ENCODE measurements around the gene LTF. TPM values are rescaled to one million over a fixed set of nuclear protein-coding genes. Genes with fewer than 3 reads are reported as not detected.
A peak's percentile ranks its signal among the peaks of the same experiment; 100 is the strongest.

LTF gene
- polyA plus RNA-seq, 6 donors from 2014 or later = 2.5 TPM; not detected in 5

DNA sequence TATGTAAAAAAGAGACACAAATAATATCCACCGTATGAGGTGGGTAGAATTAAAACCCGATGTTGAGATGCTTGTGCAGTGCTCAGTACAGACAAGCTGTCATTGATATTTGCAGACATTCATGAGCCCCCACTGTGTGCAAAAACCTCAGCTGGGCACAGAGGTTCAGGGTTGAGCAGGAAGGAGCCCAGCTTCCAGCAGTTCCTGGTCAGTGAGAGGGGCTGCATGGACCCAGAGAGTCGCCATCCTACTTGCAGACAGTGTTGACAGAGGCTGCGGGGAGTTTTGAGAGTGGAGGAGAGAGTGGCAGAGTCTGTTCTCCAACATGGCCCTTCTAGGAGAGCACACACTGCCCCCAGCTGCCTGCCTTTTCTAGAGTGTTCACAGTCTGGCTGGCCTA is 6.1 kb upstream of the LTF start:
- no peak for DNase-seq
- peaks cover 8 to 22% (median 11%) of the 10 kb centered on the region in 7 donors for H3K9me3 Mint-ChIP-seq
- H3K27ac Mint-ChIP-seq = no peak overlapping the region
- H3K4me3 Mint-ChIP-seq = no peak overlapping the region
- peaks cover 4 to 18% of the 10 kb centered on the region in 2 donors for H3K36me3 Mint-ChIP-seq
- ATAC-seq (ENCODE audit: low read depth in 2 of 2) = no peak
- H3K4me1 Mint-ChIP-seq = no peaks in the 10 kb centered on the region
- peaks cover 36 to 38% (median 37%) of the 10 kb centered on the region in 3 donors for H3K27me3 Mint-ChIP-seq

DNA sequence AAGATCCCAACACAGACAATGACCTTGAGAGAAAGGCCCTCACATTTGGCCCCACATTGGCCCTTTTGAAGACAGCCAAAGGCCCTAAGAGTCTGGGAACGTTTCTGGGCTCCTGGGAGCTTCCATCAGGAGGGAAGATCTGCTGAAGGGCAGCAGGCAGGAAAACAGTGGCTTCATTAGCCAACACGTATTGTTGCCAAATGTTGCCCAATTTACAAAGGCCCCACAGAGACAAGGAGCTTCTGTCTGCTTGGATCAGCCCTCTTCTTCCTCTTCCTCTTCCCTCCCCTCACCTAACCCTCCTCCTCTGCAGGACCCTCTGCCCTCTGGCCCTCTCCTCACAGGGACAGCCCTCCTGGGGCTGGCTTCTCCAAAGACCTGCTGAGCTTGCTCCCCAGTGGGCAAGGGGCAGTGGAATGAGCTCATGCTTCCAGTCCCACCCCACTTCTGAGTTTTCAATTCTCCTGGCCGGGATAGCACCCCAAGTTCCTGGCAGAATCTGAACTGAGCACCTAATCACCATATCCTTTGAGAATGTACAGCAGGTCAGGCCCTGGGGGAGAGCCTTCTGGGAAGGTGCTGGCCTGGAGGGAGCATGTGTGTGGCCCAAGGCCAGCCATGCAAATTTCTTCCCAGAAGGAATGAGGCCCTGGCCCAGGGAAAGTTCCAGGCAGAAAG is 5.1 kb upstream of the LTF start:
- H3K4me1 Mint-ChIP-seq = no peaks in the 10 kb centered on the region
- H3K27me3 Mint-ChIP-seq = peaks cover 42 to 48% (median 42%) of the 10 kb centered on the region in 3 donors
- peaks cover 0 to 8% of the 10 kb centered on the region in 2 donors for H3K36me3 Mint-ChIP-seq

GRCh38 chr3:46468753-46469600 is 4.3 kb upstream of the LTF start:
- Mint-ChIP-seq H3K4me1 (no peaks in the 10 kb centered on the region), H3K4me3 (no peak overlapping the region), H3K36me3 (no peaks in the 10 kb centered on the region), H3K27me3 (peaks cover 43 to 53% (median 45%) of the 10 kb centered on the region in 3 donors), H3K9me3 (peaks cover 0 to 5% (median 0%) of the 10 kb centered on the region in 7 donors), H3K27ac (no peak overlapping the region)
- DNase-seq (no peak), ATAC-seq (ENCODE audit: low read depth in 2 of 2) (no peak)

More for the DNA sequence above, 5.1 kb upstream of the LTF start:
- ATAC-seq (ENCODE audit: low read depth in 2 of 2) (no peak), DNase-seq (no peak)
- Mint-ChIP-seq H3K9me3 (peaks cover 4 to 13% (median 6%) of the 10 kb centered on the region in 7 donors), H3K4me3 (peak overlapping the region in 1 of 8 donors; percentile 66), H3K27ac (no peak overlapping the region)

DNA sequence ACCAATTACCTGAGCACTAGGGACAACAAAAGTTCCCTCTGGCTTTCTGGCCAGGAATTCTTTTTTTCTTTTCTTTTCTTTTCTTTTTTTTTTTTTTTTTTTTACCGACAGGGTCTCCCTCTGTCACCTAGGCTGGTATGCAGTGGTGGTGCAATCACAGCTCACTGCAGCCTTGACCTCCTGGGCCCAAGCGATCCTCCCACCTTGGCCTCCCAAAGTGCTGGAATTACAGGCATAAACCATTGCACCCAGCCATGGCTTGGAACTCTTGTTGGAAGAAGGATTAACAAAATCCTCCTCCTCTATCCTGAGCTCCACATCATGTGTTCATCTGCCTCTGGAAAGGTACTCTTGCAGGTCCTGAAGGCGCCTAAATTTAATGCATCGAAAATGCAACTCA is 2.9 kb upstream of the LTF start:
- no peaks in the 10 kb centered on the region for H3K36me3 Mint-ChIP-seq
- no peak for ATAC-seq (ENCODE audit: low read depth in 2 of 2)
- no peak overlapping the region for H3K27ac Mint-ChIP-seq
- no peaks in the 10 kb centered on the region for H3K9me3 Mint-ChIP-seq
- H3K27me3 Mint-ChIP-seq = peaks cover 36 to 53% (median 45%) of the 10 kb centered on the region in 3 donors
- H3K4me1 Mint-ChIP-seq = no peaks in the 10 kb centered on the region
- H3K4me3 Mint-ChIP-seq = no peak overlapping the region
- no peak for DNase-seq

- H3K9me3 Mint-ChIP-seq = no peaks in the 10 kb centered on the region
- peaks cover 36 to 57% (median 51%) of the 10 kb centered on the region in 3 donors for H3K27me3 Mint-ChIP-seq
- DNase-seq (no peak), ATAC-seq (ENCODE audit: low read depth in 2 of 2) (no peak)
- no peaks in the 10 kb centered on the region for H3K36me3 Mint-ChIP-seq
- H3K4me3 Mint-ChIP-seq = no peak overlapping the region
- no peak overlapping the region for H3K27ac Mint-ChIP-seq
- no peaks in the 10 kb centered on the region for H3K4me1 Mint-ChIP-seq
Measured at GRCh38 chr3:46466871-46467403, 2.2 kb upstream of the LTF start.

GRCh38 chr3:46466273-46466672 is 1.6 kb upstream of the LTF start:
- Mint-ChIP-seq H3K27ac (no peak overlapping the region), H3K9me3 (peaks cover 0 to 2% (median 0%) of the 10 kb centered on the region in 7 donors), H3K4me3 (no peak overlapping the region), H3K4me1 (no peaks in the 10 kb centered on the region), H3K36me3 (peaks cover 0 to under 1% of the 10 kb centered on the region in 2 donors), H3K27me3 (peaks cover 37 to 55% (median 54%) of the 10 kb centered on the region in 3 donors)
- DNase-seq (no peak), ATAC-seq (ENCODE audit: low read depth in 2 of 2) (no peak)

DNA sequence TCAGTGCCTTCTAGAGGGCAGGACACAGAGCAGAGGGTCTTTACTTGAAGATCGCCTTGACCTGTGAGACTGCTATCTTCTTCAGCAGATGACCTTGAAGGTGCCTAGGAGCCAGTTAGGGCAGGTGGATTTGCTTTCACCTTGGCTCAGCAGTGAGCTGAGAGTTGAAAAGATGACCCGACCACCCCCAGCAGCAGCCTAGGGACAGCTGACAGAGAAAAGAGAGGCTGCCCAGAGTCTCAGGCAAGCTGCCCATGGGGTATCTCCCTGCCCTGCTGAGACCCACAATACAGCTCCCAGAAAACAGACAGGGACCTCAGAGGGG is 453 bp upstream of the LTF start:
- Mint-ChIP-seq H3K4me3 (no peak overlapping the region), H3K36me3 (peaks cover 0 to 12% of the 10 kb centered on the region in 2 donors), H3K27ac (no peak overlapping the region), H3K9me3 (peaks cover 0 to 12% (median 0%) of the 10 kb centered on the region in 7 donors), H3K27me3 (peaks cover 40 to 61% (median 48%) of the 10 kb centered on the region in 3 donors), H3K4me1 (no peaks in the 10 kb centered on the region)
- DNase-seq (no peak), ATAC-seq (ENCODE audit: low read depth in 2 of 2) (no peak)

GRCh38 chr3:46463868-46464241 is 850 bp downstream of the LTF start:
- Mint-ChIP-seq H3K4me1 (no peaks in the 10 kb centered on the region), H3K36me3 (peaks cover 0 to 12% of the 10 kb centered on the region in 2 donors), H3K9me3 (peaks cover 0 to 12% (median 0%) of the 10 kb centered on the region in 7 donors), H3K4me3 (no peak overlapping the region), H3K27me3 (peaks cover 52 to 72% (median 56%) of the 10 kb centered on the region in 3 donors), H3K27ac (no peak overlapping the region)
- no peak for ATAC-seq (ENCODE audit: low read depth in 2 of 2)
- no peak for DNase-seq

DNA sequence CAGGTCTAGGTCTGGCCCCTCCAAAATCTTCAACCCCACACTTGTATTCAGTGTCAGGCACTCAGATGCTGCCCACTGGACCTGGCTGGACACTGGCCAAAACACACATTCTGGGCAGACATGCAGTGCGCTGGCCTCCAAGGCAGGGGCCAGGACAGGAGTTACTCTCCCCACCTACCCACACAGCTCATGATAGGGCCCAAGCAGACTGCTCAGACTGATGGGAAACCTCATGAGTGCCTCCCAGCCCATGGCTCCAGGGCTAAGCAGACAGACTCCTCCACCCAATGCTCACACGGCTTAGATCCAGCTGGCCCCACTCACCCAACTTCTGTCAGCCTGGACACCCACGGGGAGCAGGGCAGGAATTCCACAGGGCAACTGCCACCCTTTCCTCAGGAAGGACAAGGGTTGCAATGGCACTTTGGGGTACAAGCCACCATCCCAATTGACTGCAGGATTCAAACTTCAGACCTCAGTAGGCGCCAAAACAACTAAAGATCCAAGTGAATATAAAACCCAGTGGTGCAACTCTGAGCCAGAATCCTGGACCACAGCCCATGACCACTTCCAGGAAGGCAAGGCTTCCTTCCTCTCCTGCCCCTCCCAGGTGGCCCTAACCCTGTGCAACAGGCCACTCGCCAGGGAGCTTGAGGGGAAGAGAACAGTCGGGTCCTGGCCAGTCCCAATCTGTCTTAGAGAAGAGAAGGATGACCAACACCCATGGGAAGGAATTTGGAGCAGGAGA is 1.4 kb downstream of the LTF start:
- H3K9me3 Mint-ChIP-seq = peaks cover 0 to 12% (median 0%) of the 10 kb centered on the region in 7 donors
- H3K4me1 Mint-ChIP-seq = no peaks in the 10 kb centered on the region
- no peak overlapping the region for H3K27ac Mint-ChIP-seq
- DNase-seq = no peak
- H3K36me3 Mint-ChIP-seq = peaks cover 0 to 12% of the 10 kb centered on the region in 2 donors
- ATAC-seq (ENCODE audit: low read depth in 2 of 2) = no peak
- H3K4me3 Mint-ChIP-seq = no peak overlapping the region
- H3K27me3 Mint-ChIP-seq = peaks cover 53 to 72% (median 56%) of the 10 kb centered on the region in 3 donors

GRCh38 chr3:46462511-46462910 is 2.2 kb downstream of the LTF start:
- Mint-ChIP-seq H3K27ac (no peak overlapping the region), H3K4me1 (no peaks in the 10 kb centered on the region), H3K27me3 (peaks cover 53 to 72% (median 56%) of the 10 kb centered on the region in 3 donors), H3K4me3 (no peak overlapping the region), H3K36me3 (peaks cover 0 to 12% of the 10 kb centered on the region in 2 donors), H3K9me3 (peaks cover 0 to 12% (median 0%) of the 10 kb centered on the region in 7 donors)
- no peak for DNase-seq
- no peak for ATAC-seq (ENCODE audit: low read depth in 2 of 2)

DNA sequence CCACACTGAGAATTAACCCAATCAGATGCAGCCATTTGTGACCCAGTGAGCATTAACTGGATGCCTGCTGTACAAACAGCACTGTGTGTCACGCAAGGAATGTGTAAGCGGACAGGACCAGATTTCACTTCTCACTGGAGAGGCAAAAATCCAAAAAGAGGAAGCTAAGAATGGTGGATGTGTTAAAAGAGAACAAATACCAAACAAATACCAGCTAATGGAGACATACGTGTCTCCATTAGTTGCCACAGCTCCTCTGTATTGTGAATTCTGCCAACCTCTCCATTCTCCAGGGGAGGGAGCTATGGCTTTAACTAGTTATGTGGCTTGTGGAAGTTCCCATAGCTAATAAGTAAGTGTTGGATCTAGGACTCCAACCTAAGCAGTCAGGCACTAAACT is 2.6 kb downstream of the LTF start:
- Mint-ChIP-seq H3K9me3 (peaks cover 0 to 12% (median 0%) of the 10 kb centered on the region in 7 donors), H3K4me3 (no peak overlapping the region), H3K27ac (no peak overlapping the region), H3K27me3 (peaks cover 50 to 72% (median 56%) of the 10 kb centered on the region in 3 donors), H3K36me3 (peaks cover 0 to 12% of the 10 kb centered on the region in 2 donors), H3K4me1 (no peaks in the 10 kb centered on the region)
- ATAC-seq (ENCODE audit: low read depth in 2 of 2) (no peak), DNase-seq (no peak)

DNA sequence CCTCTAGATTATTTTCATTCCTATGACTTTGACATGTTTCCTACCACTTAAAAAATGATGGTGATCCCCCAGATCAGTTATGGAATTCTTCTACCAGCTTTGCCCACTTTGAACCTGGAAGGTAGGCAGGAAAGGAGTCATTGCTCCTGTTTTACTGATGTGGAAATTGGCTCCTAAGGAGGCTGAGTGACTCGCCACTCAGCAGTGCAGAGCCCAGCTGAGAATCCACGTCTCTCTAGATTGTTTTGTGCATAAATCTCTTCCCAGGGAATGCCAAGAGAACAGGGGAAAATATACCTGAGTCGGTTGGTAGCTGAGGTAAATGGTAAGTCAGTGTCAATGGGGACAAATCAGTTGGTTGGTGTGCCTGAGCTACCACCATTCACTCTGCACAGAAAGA is 4.7 kb downstream of the LTF start:
- no peak overlapping the region for H3K4me3 Mint-ChIP-seq
- no peak overlapping the region for H3K27ac Mint-ChIP-seq
- no peak for DNase-seq
- H3K27me3 Mint-ChIP-seq = peaks cover 32 to 64% (median 36%) of the 10 kb centered on the region in 3 donors
- peaks cover 0 to 12% of the 10 kb centered on the region in 2 donors for H3K36me3 Mint-ChIP-seq
- no peak for ATAC-seq (ENCODE audit: low read depth in 2 of 2)
- H3K9me3 Mint-ChIP-seq = peaks cover 0 to 12% (median 0%) of the 10 kb centered on the region in 7 donors
- no peaks in the 10 kb centered on the region for H3K4me1 Mint-ChIP-seq

DNA sequence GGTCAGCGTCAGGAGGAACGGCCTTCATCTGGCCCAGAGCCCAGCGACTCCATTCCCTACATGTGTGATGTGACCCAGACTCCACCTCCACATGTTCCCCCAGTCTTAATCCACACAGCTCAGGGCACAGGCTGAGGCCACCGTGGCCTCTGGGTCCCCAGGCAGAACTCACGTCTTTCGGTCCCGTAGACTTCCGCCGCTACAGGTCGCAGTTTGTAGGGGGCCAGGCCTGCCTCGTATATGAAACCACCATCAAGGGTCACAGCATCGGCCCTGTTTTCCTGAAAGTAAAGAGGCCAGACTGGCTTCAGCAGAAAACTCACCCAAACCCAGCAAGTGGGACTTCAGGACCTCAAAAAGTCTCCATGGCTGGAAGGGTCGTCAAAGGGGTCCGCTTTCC is 8.6 kb downstream of the LTF start:
- DNase-seq (no peak), ATAC-seq (ENCODE audit: low read depth in 2 of 2) (no peak)
- peaks cover 0 to 8% (median 0%) of the 10 kb centered on the region in 7 donors for H3K9me3 Mint-ChIP-seq
- peaks cover 8 to 39% (median 18%) of the 10 kb centered on the region in 3 donors for H3K27me3 Mint-ChIP-seq
- peak overlapping the region in 1 of 6 donors; percentile 38 for H3K27ac Mint-ChIP-seq
- no peak overlapping the region for H3K4me3 Mint-ChIP-seq
- H3K4me1 Mint-ChIP-seq = no peaks in the 10 kb centered on the region
- peaks cover 0 to 11% of the 10 kb centered on the region in 2 donors for H3K36me3 Mint-ChIP-seq

Measured in naive B cell (primary cell).